Measurements from ENCODE around the gene CD274. TPM values are rescaled to one million over a fixed set of nuclear protein-coding genes. Genes with fewer than 3 reads are reported as not detected.

CD274 gene
- total RNA-seq, 1 experiment from 2014 or later, result 2.6 TPM

DNA sequence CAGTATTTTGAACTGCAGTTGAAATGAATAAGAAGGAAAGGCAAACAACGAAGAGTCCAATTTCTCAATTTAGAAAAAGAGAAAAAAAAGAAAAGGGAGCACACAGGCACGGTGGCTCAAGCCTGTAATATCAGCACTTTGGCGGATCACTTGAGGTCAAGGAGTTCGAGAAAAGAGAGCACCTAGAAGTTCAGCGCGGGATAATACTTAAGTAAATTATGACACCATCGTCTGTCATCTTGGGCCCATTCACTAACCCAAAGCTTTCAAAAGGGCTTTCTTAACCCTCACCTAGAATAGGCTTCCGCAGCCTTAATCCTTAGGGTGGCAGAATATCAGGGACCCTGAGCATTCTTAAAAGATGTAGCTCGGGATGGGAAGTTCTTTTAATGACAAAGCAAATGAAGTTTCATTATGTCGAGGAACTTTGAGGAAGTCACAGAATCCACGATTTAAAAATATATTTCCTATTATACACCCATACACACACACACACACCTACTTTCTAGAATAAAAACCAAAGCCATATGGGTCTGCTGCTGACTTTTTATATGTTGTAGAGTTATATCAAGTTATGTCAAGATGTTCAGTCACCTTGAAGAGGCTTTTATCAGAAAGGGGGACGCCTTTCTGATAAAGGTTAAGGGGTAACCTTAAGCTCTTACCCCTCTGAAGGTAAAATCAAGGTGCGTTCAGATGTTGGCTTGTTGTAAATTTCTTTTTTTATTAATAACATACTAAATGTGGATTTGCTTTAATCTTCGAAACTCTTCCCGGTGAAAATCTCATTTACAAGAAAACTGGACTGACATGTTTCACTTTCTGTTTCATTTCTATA is 602 bp upstream of the CD274 start:
- ChIA-PET POLR2A (interaction anchor here (0.5 to 2.6 kb wide), 22 partner anchors 11 to 787 kb away, joined by 3 to 40 read pairs (median 5); partner anchors contain the start of genes JAK2, PDCD1LG2, PLGRKT and PLPP6), CTCF (interaction anchor here (0.6 to 4.6 kb wide), 51 partner anchors 10 to 731 kb away, joined by 3 to 62 read pairs (median 4); partner anchors contain the start of genes PDCD1LG2, PLGRKT and RCL1)
- Mint-ChIP-seq H3K27ac (ENCODE audit: low read depth, unreplicated experiment) (peak overlapping the region; percentile 95), H3K36me3 (ENCODE audit: insufficient read depth, unreplicated experiment) (no peaks in the 10 kb centered on the region), H3K9me3 (ENCODE audit: unreplicated experiment) (no peaks in the 10 kb centered on the region), H3K27me3 (ENCODE audit: insufficient read depth, unreplicated experiment) (no peaks in the 10 kb centered on the region), H3K4me1 (ENCODE audit: insufficient read depth, unreplicated experiment) (peaks cover 28% of the 10 kb centered on the region), H3K4me3 (ENCODE audit: unreplicated experiment) (peak overlapping the region; percentile 84)
- TF ChIP-seq, protein P1, sequence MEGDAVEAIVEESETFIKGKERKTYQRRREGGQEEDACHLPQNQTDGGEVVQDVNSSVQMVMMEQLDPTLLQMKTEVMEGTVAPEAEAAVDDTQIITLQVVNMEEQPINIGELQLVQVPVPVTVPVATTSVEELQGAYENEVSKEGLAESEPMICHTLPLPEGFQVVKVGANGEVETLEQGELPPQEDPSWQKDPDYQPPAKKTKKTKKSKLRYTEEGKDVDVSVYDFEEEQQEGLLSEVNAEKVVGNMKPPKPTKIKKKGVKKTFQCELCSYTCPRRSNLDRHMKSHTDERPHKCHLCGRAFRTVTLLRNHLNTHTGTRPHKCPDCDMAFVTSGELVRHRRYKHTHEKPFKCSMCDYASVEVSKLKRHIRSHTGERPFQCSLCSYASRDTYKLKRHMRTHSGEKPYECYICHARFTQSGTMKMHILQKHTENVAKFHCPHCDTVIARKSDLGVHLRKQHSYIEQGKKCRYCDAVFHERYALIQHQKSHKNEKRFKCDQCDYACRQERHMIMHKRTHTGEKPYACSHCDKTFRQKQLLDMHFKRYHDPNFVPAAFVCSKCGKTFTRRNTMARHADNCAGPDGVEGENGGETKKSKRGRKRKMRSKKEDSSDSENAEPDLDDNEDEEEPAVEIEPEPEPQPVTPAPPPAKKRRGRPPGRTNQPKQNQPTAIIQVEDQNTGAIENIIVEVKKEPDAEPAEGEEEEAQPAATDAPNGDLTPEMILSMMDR (IDR thresholded peaks at IDR 0.05; ENCODE audit: unreplicated experiment), result no peak
- BruUV-seq (replicated peaks), result TSS peak; percentile 73
- peak; percentile 36 for DNase-seq (ENCODE audit: unreplicated experiment)
- intact Hi-C loops (cut with micrococcal nuclease), result loop anchor here (1.0 kb wide), 3 partner anchors 141 to 266 kb away; no protein-coding TSS in a partner anchor

DNA sequence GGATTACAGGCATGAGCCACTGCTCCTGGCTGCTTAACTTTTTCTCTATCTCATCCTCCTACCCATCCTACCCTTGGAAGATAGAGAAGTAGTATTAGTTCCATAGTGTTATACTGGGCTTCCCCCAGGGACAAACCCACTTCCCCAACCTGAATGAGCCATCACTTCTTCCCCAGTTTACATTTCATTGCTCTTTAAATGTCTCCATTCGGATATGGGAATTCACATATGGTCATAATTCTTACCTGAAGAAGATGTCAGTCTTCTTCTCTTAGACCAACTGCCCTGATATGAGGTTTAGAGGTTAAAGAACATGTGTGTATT is 1.9 kb downstream of the CD274 start:
- Mint-ChIP-seq H3K9me3 (ENCODE audit: unreplicated experiment) (no peaks in the 10 kb centered on the region), H3K27ac (ENCODE audit: low read depth, unreplicated experiment) (peak overlapping the region; percentile 39), H3K4me1 (ENCODE audit: insufficient read depth, unreplicated experiment) (peaks cover 27% of the 10 kb centered on the region), H3K4me3 (ENCODE audit: unreplicated experiment) (no peak overlapping the region), H3K27me3 (ENCODE audit: insufficient read depth, unreplicated experiment) (no peaks in the 10 kb centered on the region), H3K36me3 (ENCODE audit: insufficient read depth, unreplicated experiment) (no peaks in the 10 kb centered on the region)
- DNase-seq (ENCODE audit: unreplicated experiment), result no peak
- intact Hi-C loops (cut with micrococcal nuclease), result no loop called here
- TF ChIP-seq, protein P1 (IDR thresholded peaks at IDR 0.05; ENCODE audit: unreplicated experiment), result no peak
- ChIA-PET POLR2A (no interaction called here), CTCF (interaction anchor here (0.9 kb wide), 1 partner anchor 144 kb away, joined by 3 read pairs; no protein-coding TSS in a partner anchor)
- BruUV-seq (replicated peaks), result no TSS peak

DNA sequence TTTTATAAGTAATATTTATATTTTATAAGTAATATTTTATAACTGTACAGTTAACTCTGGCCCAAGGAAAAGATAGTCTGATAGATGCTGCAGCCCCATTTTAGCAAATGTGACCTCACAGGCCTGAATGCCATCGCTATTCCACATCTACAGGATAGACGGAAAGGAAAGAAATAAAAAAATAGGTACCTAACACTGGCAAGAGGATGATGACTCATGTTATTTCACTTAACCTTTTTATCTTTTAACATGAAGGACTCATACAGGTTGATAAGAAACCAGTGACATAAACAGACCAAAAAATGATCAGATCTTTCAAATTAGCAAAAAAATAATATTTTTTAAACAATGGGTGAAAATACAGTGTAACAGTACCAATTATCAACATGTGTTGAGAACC is 2.7 kb downstream of the CD274 start:
- intact Hi-C loops (cut with micrococcal nuclease), result no loop called here
- DNase-seq (ENCODE audit: unreplicated experiment), result no peak
- POLR2A ChIA-PET, result no interaction called here
- CTCF ChIA-PET, result interaction anchor here (0.9 kb wide), 1 partner anchor 143 kb away, joined by 3 read pairs; no protein-coding TSS in a partner anchor
- H3K27ac Mint-ChIP-seq (ENCODE audit: low read depth, unreplicated experiment), result no peak overlapping the region
- no peaks in the 10 kb centered on the region for H3K36me3 Mint-ChIP-seq (ENCODE audit: insufficient read depth, unreplicated experiment)
- no peaks in the 10 kb centered on the region for H3K9me3 Mint-ChIP-seq (ENCODE audit: unreplicated experiment)
- TF ChIP-seq, protein P1 (IDR thresholded peaks at IDR 0.05; ENCODE audit: unreplicated experiment), result no peak
- no peaks in the 10 kb centered on the region for H3K27me3 Mint-ChIP-seq (ENCODE audit: insufficient read depth, unreplicated experiment)
- no TSS peak for BruUV-seq (replicated peaks)
- no peak overlapping the region for H3K4me3 Mint-ChIP-seq (ENCODE audit: unreplicated experiment)
- H3K4me1 Mint-ChIP-seq (ENCODE audit: insufficient read depth, unreplicated experiment), result peaks cover 19% of the 10 kb centered on the region

DNA sequence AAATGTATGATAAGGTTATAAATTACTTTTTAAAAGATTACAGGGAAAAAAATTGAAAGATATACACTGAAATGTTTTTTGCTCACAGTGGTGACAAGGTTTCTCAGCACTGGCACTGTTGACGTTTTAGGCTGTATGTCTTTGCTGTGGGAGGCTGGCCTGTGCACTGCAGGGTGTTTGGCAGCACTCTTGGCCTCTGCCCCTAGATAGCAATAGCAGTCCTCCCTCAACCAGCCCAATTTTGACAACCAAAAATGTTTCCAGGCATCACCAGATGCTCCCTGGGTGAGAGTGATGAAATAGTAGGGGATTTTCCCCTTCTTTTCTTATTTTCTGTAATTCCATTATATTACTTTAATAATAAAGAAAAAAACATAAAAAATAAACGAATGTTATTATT is 3.3 kb downstream of the CD274 start:
- no peak overlapping the region for H3K4me3 Mint-ChIP-seq (ENCODE audit: unreplicated experiment)
- no peaks in the 10 kb centered on the region for H3K9me3 Mint-ChIP-seq (ENCODE audit: unreplicated experiment)
- H3K27ac Mint-ChIP-seq (ENCODE audit: low read depth, unreplicated experiment), result no peak overlapping the region
- peaks cover 19% of the 10 kb centered on the region for H3K4me1 Mint-ChIP-seq (ENCODE audit: insufficient read depth, unreplicated experiment)
- no peaks in the 10 kb centered on the region for H3K27me3 Mint-ChIP-seq (ENCODE audit: insufficient read depth, unreplicated experiment)
- BruUV-seq (replicated peaks), result no TSS peak
- H3K36me3 Mint-ChIP-seq (ENCODE audit: insufficient read depth, unreplicated experiment), result no peaks in the 10 kb centered on the region
- intact Hi-C loops (cut with micrococcal nuclease), result no loop called here
- ChIA-PET POLR2A (no interaction called here), CTCF (no interaction called here)
- no peak for DNase-seq (ENCODE audit: unreplicated experiment)
- TF ChIP-seq, protein P1 (IDR thresholded peaks at IDR 0.05; ENCODE audit: unreplicated experiment), result no peak

All from MCF 10A (cell line).